Occipital lobe (tissue), 2 donors: ENCODE data around the gene ZMYND8. TPM values are rescaled to one million over a fixed set of nuclear protein-coding genes. Genes with fewer than 3 reads are reported as not detected.
"Not testable (repeated sequence)": the region's sequence is repeated elsewhere in the genome, so short reads cannot be mapped to it uniquely, and the experiment has no call there.

Experiments
- DNase-seq: peaks from one replicate; lab custom pipeline; 2025; lab: John Stamatoyannopoulos, UW
- total RNA-seq: library from RNA; depleted of rRNA; stranded (reverse); fragments of >200 nt; gene quantifications from one replicate; pipeline ENCODE4 v1.2.3, GENCODE V29; 2014

ZMYND8 gene
- total RNA-seq, 1 donor from 2014 or later = 58.6 TPM

- no peak for DNase-seq
Measured at GRCh38 chr20:47310729-47311128, 45.8 kb downstream of the ZMYND8 start.

- no peak for DNase-seq
Measured at GRCh38 chr20:47309806-47310426, 46.6 kb downstream of the ZMYND8 start.

GRCh38 chr20:47309394-47309793 is 47.1 kb downstream of the ZMYND8 start:
- no peak for DNase-seq

- DNase-seq = not testable (repeated sequence)
Measured at GRCh38 chr20:47307569-47307968, 48.9 kb downstream of the ZMYND8 start.

GRCh38 chr20:47306755-47307370 is 49.6 kb downstream of the ZMYND8 start:
- no peak for DNase-seq

GRCh38 chr20:47306095-47306494 is 50.4 kb downstream of the ZMYND8 start:
- DNase-seq = no peak

GRCh38 chr20:47305667-47306066 is 50.8 kb downstream of the ZMYND8 start:
- DNase-seq = no peak

- DNase-seq = no peak
Measured at GRCh38 chr20:47304287-47304686, 52.2 kb downstream of the ZMYND8 start.

- DNase-seq = no peak
Measured at GRCh38 chr20:47303736-47304135, 52.8 kb downstream of the ZMYND8 start.

GRCh38 chr20:47300071-47300470 is 56.4 kb downstream of the ZMYND8 start:
- no peak for DNase-seq

- DNase-seq = no peak
Measured at GRCh38 chr20:47298624-47299023, 57.9 kb downstream of the ZMYND8 start.

- DNase-seq = no peak
Measured at GRCh38 chr20:47297746-47298145, 58.8 kb downstream of the ZMYND8 start.

- DNase-seq = no peak
Measured at GRCh38 chr20:47296950-47297349, 59.5 kb downstream of the ZMYND8 start.

GRCh38 chr20:47295921-47296426 is 60.5 kb downstream of the ZMYND8 start:
- DNase-seq = peak; percentile 27

GRCh38 chr20:47295129-47295813 is 61.2 kb downstream of the ZMYND8 start:
- DNase-seq = no peak

- no peak for DNase-seq
Measured at GRCh38 chr20:47293631-47294030, 62.9 kb downstream of the ZMYND8 start.

GRCh38 chr20:47292581-47292980 is 63.9 kb downstream of the ZMYND8 start:
- no peak for DNase-seq

GRCh38 chr20:47290666-47291430 is 65.7 kb downstream of the ZMYND8 start:
- DNase-seq = no peak

GRCh38 chr20:47290008-47290407 is 66.5 kb downstream of the ZMYND8 start:
- DNase-seq = no peak

- no peak for DNase-seq
Measured at GRCh38 chr20:47289096-47289495, 67.4 kb downstream of the ZMYND8 start.

GRCh38 chr20:47288530-47288929 is 68.0 kb downstream of the ZMYND8 start:
- DNase-seq = not testable (repeated sequence)

- no peak for DNase-seq
Measured at GRCh38 chr20:47287609-47288144, 68.8 kb downstream of the ZMYND8 start.
